ENCODE measurements around the gene RAB38.

The RAB38 gene

DNA sequence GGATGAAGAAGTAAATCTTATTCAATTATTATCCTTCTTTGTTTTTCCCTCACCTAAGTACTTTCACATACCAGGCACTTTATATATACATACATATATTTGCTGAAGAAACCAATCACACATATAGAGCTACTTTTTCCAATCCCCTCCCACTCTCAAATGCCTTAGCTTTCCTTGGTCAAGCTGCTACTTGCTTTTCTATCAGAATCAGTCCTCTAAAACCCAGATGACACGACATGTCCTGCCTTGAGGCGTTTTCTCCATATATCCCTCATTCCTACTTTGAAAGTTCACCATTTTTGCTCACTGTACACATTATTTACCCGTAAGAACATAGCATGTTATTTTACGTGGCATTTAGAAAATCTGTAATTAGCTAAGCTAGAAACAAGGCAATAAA is 5.4 kb downstream of the RAB38 start:
- DNase-seq (ENCODE audit: low read depth in 2 of 2): no peak

DNA sequence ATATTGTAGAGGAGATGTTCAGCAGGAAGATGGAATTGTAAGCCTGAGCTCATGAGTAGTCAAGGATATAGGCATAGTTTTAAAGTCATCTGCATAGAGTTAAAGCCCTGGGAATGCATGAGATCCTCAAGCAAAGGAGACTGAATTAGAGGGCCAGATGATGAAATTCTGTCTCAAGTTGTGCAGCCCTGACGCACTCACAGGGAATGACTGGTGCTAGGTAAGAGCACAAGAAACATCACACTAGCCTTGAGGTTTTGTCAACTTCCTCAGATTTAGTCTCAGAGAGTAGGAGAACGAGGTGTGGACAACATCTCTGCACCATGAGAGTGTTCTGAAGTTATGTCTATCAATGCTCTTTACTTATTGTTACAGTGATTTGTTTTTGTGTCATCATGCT is 5.8 kb downstream of the RAB38 start:
- no peak for DNase-seq (ENCODE audit: low read depth in 2 of 2)

DNA sequence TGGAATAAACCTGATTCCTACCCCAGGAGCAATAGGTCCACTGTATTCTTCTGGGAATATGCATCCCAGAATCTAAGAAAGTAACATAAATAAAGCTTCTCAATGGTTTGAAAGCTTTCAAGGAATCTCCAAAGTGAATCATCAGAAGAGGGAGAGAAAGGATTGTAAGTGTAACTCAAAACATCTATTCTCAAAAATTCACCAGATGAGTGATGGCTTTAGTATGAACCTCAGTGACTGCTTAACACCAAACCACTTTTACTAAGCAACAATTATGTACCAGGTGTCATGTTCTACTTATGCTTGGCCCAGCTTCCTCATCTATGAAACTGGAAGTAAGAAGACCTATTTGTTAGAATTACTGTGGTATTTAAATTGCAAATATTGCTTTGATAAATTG is 7.4 kb downstream of the RAB38 start:
- no peak for DNase-seq (ENCODE audit: low read depth in 2 of 2)

DNA sequence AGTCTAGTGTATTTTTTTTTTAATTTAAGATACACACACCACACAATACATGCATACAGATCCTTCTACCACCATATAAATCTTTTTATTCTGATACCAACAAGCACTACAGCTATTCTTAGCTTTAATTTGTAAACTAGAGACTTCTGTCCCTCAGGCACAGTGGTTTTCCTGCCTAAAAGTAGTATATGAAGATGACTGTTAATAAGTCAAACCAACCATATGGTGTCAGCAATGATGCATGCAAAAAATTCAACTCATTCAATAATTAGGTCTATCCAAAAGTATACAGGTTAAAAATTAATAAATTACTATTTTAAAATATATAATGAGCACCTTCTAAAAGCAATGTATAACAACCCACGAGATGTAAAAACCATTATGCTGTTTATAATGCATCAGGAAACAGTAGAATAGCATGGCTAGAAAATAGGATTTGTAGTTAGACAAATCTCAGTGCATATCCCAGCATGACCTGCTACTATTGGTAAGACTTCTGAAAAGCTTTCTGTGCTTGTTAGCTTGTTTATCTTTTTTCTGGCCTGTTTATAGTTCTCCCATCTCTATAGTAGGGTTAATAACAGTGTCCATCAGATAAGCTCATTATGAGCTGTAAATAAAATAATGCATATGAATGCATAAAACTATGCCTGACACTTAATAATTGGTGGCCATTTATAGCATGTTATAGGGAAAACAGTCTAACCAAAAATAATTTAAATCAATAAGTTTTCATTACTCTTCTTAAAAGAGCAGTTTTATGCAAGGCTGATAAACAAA is 10.2 kb downstream of the RAB38 start:
- no peak for DNase-seq (ENCODE audit: low read depth in 2 of 2)

DNA sequence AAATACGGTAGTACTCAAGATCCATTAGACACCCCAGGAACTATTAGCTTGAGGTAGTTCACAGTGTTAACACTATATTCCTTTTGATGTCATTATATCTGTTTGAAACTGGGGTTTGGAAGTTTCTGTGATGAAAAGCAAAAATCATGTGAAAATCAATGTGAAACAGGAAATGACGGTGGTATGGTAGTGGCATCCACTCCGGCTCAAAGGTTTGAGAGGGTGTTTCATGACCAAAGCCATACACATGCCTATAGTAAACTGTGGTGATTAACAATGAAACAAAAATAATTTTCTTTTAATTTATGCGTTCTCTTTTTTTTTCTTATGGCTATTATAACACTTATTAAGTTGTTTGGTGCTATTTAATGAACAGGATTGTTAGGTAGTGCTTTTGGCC is 10.9 kb downstream of the RAB38 start:
- DNase-seq (ENCODE audit: low read depth in 2 of 2): no peak

DNA sequence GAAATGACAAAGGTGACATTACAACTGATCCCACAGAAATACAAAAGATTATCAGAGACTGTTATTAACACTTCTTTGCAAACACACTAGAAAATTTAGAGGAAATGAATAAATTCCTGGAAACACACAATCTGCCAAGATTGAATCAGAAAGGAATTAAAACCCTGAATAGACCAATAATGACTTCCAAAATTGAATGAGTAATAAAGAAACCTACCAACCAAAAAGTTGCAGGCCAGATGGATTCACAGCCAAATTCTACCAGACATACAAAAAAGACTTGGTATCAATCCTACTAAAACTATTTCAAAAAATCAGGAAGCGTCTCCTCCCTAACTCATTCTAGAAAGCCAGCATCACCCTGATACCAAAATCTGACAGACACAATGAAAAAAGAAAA is 17.2 kb downstream of the RAB38 start:
- no peak for DNase-seq (ENCODE audit: low read depth in 2 of 2)

DNA sequence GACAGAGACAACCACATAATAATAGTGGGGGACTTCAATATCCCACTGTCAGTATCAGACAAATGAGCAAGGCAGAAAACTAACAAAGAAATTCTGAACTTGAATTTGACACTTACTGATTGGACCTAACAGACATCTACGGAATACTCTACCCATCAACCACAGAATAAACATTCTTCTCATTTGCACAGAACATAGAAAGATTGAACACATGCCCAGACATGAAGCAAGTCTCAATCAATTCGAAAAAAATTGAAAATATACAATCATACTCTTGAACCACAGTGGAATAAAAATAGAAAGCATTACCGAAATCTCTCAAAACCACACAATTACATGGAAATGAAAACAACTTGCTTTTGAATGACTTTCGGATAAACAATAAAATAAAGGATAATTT is 17.9 kb downstream of the RAB38 start:
- no peak for DNase-seq (ENCODE audit: low read depth in 2 of 2)

DNA sequence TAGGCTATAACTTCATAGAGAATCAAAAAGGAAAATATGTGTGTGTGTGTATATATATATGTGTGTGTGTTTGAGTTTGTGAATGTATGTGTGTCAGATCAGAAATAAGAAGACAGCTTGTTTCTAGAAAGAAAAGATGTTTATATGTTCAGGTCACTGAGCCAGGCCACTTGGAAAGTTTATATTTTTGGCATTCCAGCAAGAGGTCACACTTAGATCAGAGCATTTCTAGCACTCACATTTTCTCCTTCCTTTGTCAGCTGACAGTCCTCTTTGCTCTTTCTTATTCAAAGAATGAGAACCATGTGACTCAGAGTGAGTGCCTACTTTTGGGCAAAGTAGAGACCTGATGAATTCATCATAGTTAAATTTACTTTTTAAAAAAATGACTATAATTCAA is 22.9 kb downstream of the RAB38 start:
- DNase-seq (ENCODE audit: low read depth in 2 of 2): no peak

DNA sequence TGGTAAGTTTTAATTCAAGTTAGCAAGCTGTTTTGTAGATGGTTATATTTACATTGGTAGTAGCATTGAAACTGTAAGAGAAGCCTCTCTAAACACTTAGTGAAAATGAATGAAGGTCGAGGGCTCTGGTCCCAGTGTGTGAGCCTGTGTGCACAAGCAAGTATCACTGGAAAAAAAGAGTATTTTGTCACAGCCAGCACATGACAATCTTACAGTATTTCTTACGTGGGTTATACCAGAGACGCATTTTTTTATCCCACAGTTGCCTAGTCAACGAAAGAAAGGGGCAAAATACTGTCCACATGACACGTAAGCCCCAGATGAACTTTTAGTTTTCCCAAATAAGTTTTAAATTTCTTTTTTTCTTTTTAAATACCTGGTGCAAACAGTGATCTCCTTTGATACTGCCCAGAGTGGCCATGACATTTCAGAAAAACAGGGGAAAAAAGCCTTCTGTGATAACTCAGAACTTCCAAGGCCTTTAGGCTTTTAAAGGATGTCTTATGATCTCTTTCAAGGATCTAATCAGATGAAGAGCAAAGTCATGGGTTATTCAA is 23.5 kb downstream of the RAB38 start:
- DNase-seq (ENCODE audit: low read depth in 2 of 2): no peak

DNA sequence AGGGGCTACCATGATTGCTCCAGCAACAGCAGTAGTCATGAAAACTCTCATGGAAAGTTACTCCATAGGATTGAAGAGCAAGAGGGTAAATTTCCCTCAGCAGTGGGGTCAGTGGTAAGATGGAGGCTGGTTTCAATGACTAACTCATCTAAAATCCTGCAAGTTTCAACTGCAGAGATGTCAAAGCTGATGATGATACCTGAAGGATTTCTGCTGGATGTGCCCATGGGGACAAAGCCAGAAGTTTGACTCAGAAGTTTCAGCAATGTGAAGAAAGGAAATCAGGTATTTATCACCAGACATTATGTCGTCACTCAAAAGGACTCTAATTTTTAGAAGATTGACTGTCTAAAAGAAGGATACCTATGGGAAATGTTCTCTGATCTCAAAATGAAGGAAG is 29.1 kb downstream of the RAB38 start:
- DNase-seq (ENCODE audit: low read depth in 2 of 2): no peak

DNA sequence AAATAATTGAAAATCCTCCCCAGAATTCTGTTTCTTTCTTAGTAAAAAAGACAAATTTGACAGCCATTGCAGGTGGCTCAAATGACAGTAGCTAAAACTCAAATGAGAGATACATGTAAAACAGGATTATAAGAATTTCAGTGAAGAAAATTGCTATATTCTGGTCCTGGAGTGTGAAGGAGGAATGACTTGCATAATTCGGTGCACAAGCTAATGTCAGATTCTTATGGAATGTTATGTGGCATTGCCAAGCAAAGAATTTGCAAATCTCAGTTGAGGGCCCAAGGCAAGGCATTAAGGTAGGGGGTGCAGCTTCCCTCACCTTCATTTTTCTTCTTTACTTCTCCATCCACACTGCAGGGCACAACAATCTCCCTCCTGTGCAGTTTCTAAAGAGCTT is 35.4 kb downstream of the RAB38 start:
- no peak for DNase-seq (ENCODE audit: low read depth in 2 of 2)

DNA sequence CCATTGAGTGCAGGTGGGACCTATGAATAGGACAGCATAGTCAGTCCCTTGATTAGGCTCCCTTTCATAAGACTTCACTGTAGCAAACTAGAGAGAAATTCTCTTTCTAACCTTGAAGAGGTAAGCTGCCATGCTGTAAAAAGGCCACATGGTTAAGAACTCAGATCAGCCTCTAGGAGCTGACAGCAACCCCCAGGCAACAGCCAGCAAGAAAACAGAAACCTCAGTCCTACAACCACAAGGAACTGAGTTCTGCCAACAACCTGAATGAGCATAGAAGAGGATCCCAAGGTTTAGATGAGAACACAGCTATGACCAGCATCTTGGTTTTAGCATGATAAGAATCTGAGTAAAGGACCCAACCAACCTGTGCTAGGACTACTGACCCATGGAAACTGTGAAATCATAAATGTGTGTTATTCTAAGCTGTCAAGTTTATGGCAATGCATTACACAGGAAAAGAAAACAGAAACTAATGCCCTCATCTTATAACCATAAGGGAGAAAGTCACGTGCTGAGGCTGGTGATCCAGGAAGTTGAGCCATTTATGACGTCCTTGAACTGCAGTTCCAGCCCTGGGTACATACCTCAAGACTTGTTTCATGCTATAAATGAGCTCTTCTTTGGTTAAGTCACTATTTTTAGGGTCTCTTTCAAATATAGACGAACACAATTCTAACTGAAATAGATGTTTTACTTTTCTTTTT is 43.3 kb downstream of the RAB38 start:
- no peak for DNase-seq (ENCODE audit: low read depth in 2 of 2)

DNA sequence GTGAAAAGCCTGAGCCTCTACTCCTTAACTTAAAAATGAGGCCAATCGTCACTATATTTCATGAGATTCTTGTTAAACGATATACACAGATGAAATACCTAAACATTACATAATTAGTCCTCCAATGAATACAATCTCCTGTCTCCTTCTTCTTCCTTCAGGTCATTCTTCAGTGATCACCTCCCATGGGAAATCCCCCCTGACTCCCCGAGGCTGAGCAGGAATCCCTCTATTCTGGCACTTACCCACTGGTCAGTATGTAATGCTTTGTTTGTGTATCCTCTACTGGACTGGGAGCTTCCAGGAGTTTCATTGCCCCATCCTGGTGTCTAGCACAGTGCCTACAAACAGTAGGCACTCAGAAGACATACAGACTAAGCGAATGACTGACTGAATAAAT is 52.3 kb downstream of the RAB38 start:
- DNase-seq (ENCODE audit: low read depth in 2 of 2): no peak

DNA sequence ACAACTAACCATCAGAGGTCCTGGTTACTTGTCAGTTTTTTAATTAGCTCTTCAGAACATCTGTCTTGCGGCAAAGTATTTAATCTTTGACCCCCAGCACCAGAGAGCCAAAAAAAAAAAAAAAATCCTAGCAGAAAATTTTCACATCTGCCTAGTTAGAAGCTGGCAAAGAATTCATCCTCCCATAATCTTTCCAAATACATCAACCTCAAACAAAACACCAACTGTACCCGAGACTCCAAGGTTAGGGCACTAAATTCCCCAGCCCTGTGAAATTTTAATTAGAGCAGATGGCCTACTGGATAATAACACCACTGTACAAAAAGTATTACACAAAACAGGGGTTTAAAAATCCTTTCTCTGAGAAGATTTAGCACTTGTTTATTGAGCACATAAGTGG is 55.7 kb downstream of the RAB38 start:
- no peak for DNase-seq (ENCODE audit: low read depth in 2 of 2)

DNA sequence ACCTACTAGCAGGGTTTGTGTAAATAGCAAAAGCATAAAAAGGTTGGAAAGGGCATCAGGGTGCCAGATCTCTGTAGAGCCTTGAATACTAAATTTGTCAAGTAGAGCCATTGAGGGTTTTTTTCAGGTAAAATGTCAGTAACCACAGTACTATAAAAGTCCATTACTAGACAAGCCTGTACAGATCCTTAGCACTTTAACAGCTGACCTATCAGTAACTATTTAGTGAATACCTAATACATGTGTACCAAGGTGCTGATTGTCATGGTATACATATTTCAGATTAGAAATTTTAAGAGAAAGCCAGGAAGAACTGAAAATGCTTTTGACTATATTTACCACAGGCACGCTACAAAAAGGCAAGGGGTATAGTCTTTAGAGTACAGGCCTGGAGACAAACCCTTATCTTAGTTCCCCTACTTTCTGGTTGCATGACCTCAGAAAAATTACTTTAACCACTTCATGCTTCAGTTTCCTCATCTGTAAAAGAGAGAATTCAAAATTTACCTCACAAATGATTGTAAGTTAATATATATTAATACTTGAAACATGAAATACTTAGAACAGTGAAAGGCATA is 57.9 kb downstream of the RAB38 start:
- DNase-seq (ENCODE audit: low read depth in 2 of 2): no peak

DNA sequence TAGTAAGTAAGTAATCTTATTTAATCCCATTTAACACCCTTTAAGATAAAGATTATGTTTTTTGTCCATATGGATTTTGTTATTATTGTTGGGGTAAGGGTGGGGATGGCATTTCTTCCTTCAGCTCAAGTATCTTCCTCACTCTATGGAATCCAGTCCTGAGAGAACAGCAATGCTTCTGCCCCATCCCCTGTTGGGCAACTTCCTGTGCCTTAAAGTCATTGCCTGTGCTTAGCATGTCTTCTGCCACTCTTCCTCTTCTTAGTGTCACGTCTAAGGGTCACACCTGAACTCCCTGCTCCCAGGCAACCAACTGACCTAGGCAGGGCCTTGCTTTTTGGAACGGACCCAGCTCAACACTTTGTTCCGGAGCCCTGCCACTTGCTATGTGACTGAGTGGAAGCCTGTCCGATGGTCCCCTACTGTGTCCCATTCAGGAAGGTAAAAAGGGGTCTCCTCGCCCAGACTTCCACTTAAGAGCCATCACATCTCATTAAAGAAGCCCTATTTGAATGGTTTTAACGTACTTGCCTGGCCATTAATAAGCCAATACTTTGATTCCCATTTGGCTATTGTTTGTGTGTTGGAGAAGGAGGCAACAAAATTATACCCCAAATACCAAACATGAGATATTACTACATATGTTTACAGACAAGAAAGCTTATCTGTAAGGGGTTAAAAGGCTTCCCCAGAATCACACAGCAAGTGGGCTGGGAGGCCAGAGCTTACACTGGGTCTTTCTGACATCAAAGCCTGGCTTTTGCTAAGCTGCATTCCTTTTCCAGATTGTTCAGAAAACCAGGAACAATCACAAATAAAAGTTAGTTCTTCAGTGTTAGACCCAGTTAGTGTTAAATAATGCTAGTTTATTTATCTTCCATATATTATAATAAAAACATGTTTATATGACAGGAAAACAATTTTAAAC is 59.2 kb downstream of the RAB38 start:
- DNase-seq (ENCODE audit: low read depth in 2 of 2): no peak

DNA sequence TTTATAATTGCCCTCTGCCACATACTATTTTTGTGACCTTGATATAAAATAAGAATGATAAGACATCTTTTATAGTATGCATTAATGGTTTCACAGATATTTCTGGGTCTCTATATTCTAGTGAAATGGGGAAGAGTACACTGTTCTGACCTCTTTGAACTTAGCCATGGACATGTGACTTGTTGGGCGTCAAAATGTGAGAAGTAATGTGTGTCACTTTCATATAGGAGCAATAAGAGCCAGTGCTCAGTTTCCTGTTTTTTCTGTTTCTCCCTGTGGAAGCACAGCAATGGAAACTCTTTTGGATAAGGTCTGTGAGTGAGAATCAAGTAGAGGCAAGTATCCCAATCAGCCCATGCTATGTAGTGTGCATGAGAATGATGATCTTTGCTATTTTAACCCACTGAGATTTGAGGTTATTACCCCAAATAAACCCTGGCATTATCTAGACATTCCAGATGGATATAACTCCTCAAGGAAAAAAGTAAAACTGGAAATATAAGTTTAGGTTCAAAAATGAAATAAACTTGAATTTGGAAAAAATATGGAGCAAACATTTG is 60.7 kb downstream of the RAB38 start:
- no peak for DNase-seq (ENCODE audit: low read depth in 2 of 2)

DNA sequence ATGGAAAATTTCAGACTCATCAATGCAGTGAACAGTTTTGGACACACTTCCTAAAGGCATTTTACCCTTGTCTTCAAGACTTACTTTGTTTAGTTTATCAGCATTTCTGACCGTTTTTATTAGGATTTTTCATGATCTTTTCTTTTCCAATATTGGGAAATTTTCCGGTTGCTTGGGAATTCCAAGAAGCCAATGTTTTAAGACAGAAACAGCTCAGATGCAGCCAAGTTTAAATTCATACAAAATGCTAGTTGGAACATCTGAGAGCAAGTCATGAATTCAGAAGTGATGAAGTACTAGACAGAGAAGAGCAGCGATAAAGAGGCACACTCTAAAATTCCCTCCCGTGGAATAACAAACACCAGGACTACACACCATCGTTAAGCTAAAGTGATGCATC is 68.6 kb downstream of the RAB38 start:
- DNase-seq (ENCODE audit: low read depth in 2 of 2): no peak

DNA sequence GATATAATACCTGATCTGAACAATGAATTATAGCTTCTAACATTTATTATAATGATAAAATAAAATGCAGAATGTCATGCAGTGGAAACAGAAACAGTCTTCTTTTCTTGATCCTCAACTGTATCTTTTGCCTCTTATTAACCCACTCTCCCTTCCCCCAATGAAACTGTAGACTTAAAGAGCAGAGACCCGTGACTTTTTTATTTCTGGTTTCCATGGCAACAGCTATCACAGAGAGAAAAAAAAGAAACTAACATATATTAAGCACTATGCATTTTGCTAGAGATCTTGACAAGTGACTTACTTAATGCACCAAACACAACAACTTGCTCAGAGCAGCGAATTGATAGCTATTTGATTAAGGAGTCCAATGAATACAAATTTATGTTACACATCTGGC is 69.3 kb downstream of the RAB38 start:
- no peak for DNase-seq (ENCODE audit: low read depth in 2 of 2)

DNA sequence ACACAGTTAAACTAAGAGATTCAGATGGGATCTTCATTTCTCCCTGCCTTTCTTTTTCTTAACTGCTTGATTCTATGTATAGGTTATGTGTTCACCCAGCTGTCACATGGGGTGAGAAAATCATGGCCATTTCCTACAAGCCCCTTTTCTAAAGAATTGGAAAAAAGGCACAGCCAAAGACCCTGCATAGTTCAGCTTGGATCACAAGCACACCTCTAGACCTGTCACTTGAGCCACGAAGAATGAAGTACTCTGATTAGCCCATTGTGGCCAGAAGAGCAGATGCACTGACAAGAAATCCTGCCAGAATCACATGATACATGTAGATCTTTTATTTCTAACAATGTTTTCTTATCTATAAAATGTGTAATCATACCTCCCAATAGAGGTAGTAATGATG is 69.7 kb downstream of the RAB38 start:
- DNase-seq (ENCODE audit: low read depth in 2 of 2): no peak

DNA sequence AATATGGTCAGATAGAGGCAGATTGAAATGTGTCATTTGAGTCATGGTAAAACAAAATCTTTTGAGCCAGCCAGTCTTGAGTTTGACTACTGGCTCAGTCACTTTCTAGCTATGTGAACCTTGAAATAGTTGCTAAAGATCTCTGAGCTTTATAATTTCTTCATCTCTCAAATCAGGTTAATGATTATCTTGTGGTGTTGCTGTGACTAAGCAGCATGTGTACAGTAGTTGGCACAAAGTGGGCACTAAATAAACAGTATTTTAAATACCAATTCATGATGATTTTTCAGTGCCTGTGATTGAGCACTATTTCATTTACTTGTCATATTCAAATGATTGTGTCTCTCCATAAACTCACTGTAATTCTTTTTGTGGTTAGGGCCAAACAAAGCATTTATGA is 70.8 kb downstream of the RAB38 start:
- DNase-seq (ENCODE audit: low read depth in 2 of 2): no peak
